ENCODE measurements around the gene NT5DC3.

Gene NT5DC3

GRCh38 chr12:103855896-103856657, 15.0 kb upstream of the NT5DC3 start:
- Histone ChIP-seq H3K27ac (ENCODE audit: low read length) (no peak overlapping the region), H3K4me3 (ENCODE audit: low read length) (no peak overlapping the region), H3K9me3 (ENCODE audit: control insufficient read depth, insufficient read depth, low read length) (no peaks in the 10 kb centered on the region), H3K36me3 (ENCODE audit: control insufficient read depth, insufficient read depth, low read length) (no peaks in the 10 kb centered on the region), H3K4me1 (ENCODE audit: control insufficient read depth, insufficient read depth, low read length) (no peaks in the 10 kb centered on the region), H3K27me3 (ENCODE audit: control insufficient read depth, insufficient read depth, low read length) (no peaks in the 10 kb centered on the region)
- WGBS (ENCODE audit: insufficient coverage, insufficient read length), result no CpG with 5 or more reads among the region's 8 CpGs
- DNase-seq (ENCODE audit: low read depth, low spot score), result no peak

- H3K27me3 ChIP-seq (ENCODE audit: control insufficient read depth, insufficient read depth, low read length), result no peaks in the 10 kb centered on the region
- no CpG with 5 or more reads among the region's 8 CpGs for WGBS (ENCODE audit: insufficient coverage, insufficient read length)
- H3K27ac ChIP-seq (ENCODE audit: low read length), result no peak overlapping the region
- H3K4me1 ChIP-seq (ENCODE audit: control insufficient read depth, insufficient read depth, low read length), result no peaks in the 10 kb centered on the region
- DNase-seq (ENCODE audit: low read depth, low spot score), result no peak
- no peaks in the 10 kb centered on the region for H3K36me3 ChIP-seq (ENCODE audit: control insufficient read depth, insufficient read depth, low read length)
- H3K9me3 ChIP-seq (ENCODE audit: control insufficient read depth, insufficient read depth, low read length), result no peaks in the 10 kb centered on the region
- no peak overlapping the region for H3K4me3 ChIP-seq (ENCODE audit: low read length)
Measured at GRCh38 chr12:103855036-103855712, 14.1 kb upstream of the NT5DC3 start.

GRCh38 chr12:103854372-103854973, 13.4 kb upstream of the NT5DC3 start:
- H3K4me3 ChIP-seq (ENCODE audit: low read length), result no peak overlapping the region
- no peaks in the 10 kb centered on the region for H3K9me3 ChIP-seq (ENCODE audit: control insufficient read depth, insufficient read depth, low read length)
- H3K36me3 ChIP-seq (ENCODE audit: control insufficient read depth, insufficient read depth, low read length), result no peaks in the 10 kb centered on the region
- no peak overlapping the region for H3K27ac ChIP-seq (ENCODE audit: low read length)
- no peak for DNase-seq (ENCODE audit: low read depth, low spot score)
- no peaks in the 10 kb centered on the region for H3K27me3 ChIP-seq (ENCODE audit: control insufficient read depth, insufficient read depth, low read length)
- no CpG with 5 or more reads among the region's 6 CpGs for WGBS (ENCODE audit: insufficient coverage, insufficient read length)
- H3K4me1 ChIP-seq (ENCODE audit: control insufficient read depth, insufficient read depth, low read length), result no peaks in the 10 kb centered on the region

GRCh38 chr12:103852498-103852997, 11.5 kb upstream of the NT5DC3 start:
- Histone ChIP-seq H3K36me3 (ENCODE audit: control insufficient read depth, insufficient read depth, low read length) (no peaks in the 10 kb centered on the region), H3K4me1 (ENCODE audit: control insufficient read depth, insufficient read depth, low read length) (no peaks in the 10 kb centered on the region), H3K27ac (ENCODE audit: low read length) (no peak overlapping the region), H3K9me3 (ENCODE audit: control insufficient read depth, insufficient read depth, low read length) (no peaks in the 10 kb centered on the region), H3K27me3 (ENCODE audit: control insufficient read depth, insufficient read depth, low read length) (no peaks in the 10 kb centered on the region), H3K4me3 (ENCODE audit: low read length) (no peak overlapping the region)
- DNase-seq (ENCODE audit: low read depth, low spot score), result no peak
- no CpG with 5 or more reads among the region's 3 CpGs for WGBS (ENCODE audit: insufficient coverage, insufficient read length)

GRCh38 chr12:103851127-103851526, 10.1 kb upstream of the NT5DC3 start:
- Histone ChIP-seq H3K4me3 (ENCODE audit: low read length) (no peak overlapping the region), H3K36me3 (ENCODE audit: control insufficient read depth, insufficient read depth, low read length) (no peaks in the 10 kb centered on the region), H3K27me3 (ENCODE audit: control insufficient read depth, insufficient read depth, low read length) (no peaks in the 10 kb centered on the region), H3K4me1 (ENCODE audit: control insufficient read depth, insufficient read depth, low read length) (no peaks in the 10 kb centered on the region), H3K9me3 (ENCODE audit: control insufficient read depth, insufficient read depth, low read length) (no peaks in the 10 kb centered on the region), H3K27ac (ENCODE audit: low read length) (no peak overlapping the region)
- WGBS (ENCODE audit: insufficient coverage, insufficient read length), result no CpG with 5 or more reads among the region's 1 CpG
- DNase-seq (ENCODE audit: low read depth, low spot score), result no peak

- WGBS (ENCODE audit: insufficient coverage, insufficient read length), result no CpG with 5 or more reads among the region's 1 CpG
- Histone ChIP-seq H3K4me3 (ENCODE audit: low read length) (no peak overlapping the region), H3K9me3 (ENCODE audit: control insufficient read depth, insufficient read depth, low read length) (no peaks in the 10 kb centered on the region), H3K36me3 (ENCODE audit: control insufficient read depth, insufficient read depth, low read length) (no peaks in the 10 kb centered on the region), H3K27ac (ENCODE audit: low read length) (no peak overlapping the region), H3K27me3 (ENCODE audit: control insufficient read depth, insufficient read depth, low read length) (no peaks in the 10 kb centered on the region), H3K4me1 (ENCODE audit: control insufficient read depth, insufficient read depth, low read length) (no peaks in the 10 kb centered on the region)
- DNase-seq (ENCODE audit: low read depth, low spot score), result no peak
Measured at GRCh38 chr12:103850429-103850828, 9.4 kb upstream of the NT5DC3 start.

GRCh38 chr12:103848917-103849491, 8.0 kb upstream of the NT5DC3 start:
- H3K27me3 ChIP-seq (ENCODE audit: control insufficient read depth, insufficient read depth, low read length), result no peaks in the 10 kb centered on the region
- H3K9me3 ChIP-seq (ENCODE audit: control insufficient read depth, insufficient read depth, low read length), result no peaks in the 10 kb centered on the region
- no peak for DNase-seq (ENCODE audit: low read depth, low spot score)
- no CpG with 5 or more reads among the region's 4 CpGs for WGBS (ENCODE audit: insufficient coverage, insufficient read length)
- H3K27ac ChIP-seq (ENCODE audit: low read length), result no peak overlapping the region
- H3K36me3 ChIP-seq (ENCODE audit: control insufficient read depth, insufficient read depth, low read length), result no peaks in the 10 kb centered on the region
- H3K4me3 ChIP-seq (ENCODE audit: low read length), result no peak overlapping the region
- no peaks in the 10 kb centered on the region for H3K4me1 ChIP-seq (ENCODE audit: control insufficient read depth, insufficient read depth, low read length)

GRCh38 chr12:103848143-103848542, 7.1 kb upstream of the NT5DC3 start:
- WGBS (ENCODE audit: insufficient coverage, insufficient read length), result no CpG with 5 or more reads among the region's 3 CpGs
- H3K36me3 ChIP-seq (ENCODE audit: control insufficient read depth, insufficient read depth, low read length), result no peaks in the 10 kb centered on the region
- no peak overlapping the region for H3K27ac ChIP-seq (ENCODE audit: low read length)
- no peak for DNase-seq (ENCODE audit: low read depth, low spot score)
- no peaks in the 10 kb centered on the region for H3K9me3 ChIP-seq (ENCODE audit: control insufficient read depth, insufficient read depth, low read length)
- H3K27me3 ChIP-seq (ENCODE audit: control insufficient read depth, insufficient read depth, low read length), result no peaks in the 10 kb centered on the region
- no peak overlapping the region for H3K4me3 ChIP-seq (ENCODE audit: low read length)
- no peaks in the 10 kb centered on the region for H3K4me1 ChIP-seq (ENCODE audit: control insufficient read depth, insufficient read depth, low read length)

- no peak for DNase-seq (ENCODE audit: low read depth, low spot score)
- H3K36me3 ChIP-seq (ENCODE audit: control insufficient read depth, insufficient read depth, low read length), result no peaks in the 10 kb centered on the region
- H3K9me3 ChIP-seq (ENCODE audit: control insufficient read depth, insufficient read depth, low read length), result no peaks in the 10 kb centered on the region
- WGBS (ENCODE audit: insufficient coverage, insufficient read length), result no CpG with 5 or more reads among the region's 4 CpGs
- H3K4me3 ChIP-seq (ENCODE audit: low read length), result no peak overlapping the region
- no peak overlapping the region for H3K27ac ChIP-seq (ENCODE audit: low read length)
- no peaks in the 10 kb centered on the region for H3K27me3 ChIP-seq (ENCODE audit: control insufficient read depth, insufficient read depth, low read length)
- H3K4me1 ChIP-seq (ENCODE audit: control insufficient read depth, insufficient read depth, low read length), result peaks cover 4% of the 10 kb centered on the region; the same call in 1 of the 2 replicates
Measured at GRCh38 chr12:103846415-103846814, 5.4 kb upstream of the NT5DC3 start.

- no peaks in the 10 kb centered on the region for H3K27me3 ChIP-seq (ENCODE audit: control insufficient read depth, insufficient read depth, low read length)
- no peak for DNase-seq (ENCODE audit: low read depth, low spot score)
- no peak overlapping the region for H3K27ac ChIP-seq (ENCODE audit: low read length)
- WGBS (ENCODE audit: insufficient coverage, insufficient read length), result no CpG with 5 or more reads among the region's 3 CpGs
- H3K9me3 ChIP-seq (ENCODE audit: control insufficient read depth, insufficient read depth, low read length), result no peaks in the 10 kb centered on the region
- no peaks in the 10 kb centered on the region for H3K36me3 ChIP-seq (ENCODE audit: control insufficient read depth, insufficient read depth, low read length)
- no peak overlapping the region for H3K4me3 ChIP-seq (ENCODE audit: low read length)
- H3K4me1 ChIP-seq (ENCODE audit: control insufficient read depth, insufficient read depth, low read length), result peaks cover 6% of the 10 kb centered on the region; the same call in 1 of the 2 replicates
Measured at GRCh38 chr12:103844305-103844704, 3.3 kb upstream of the NT5DC3 start.

Data from iPS DF 6.9 (cell line).